ENCODE results near the gene KLRF2.

GRCh38 chr12:9935026-9935425, 53.7 kb downstream of the KLRF2 start:
- TF ChIP-seq EZH2 (IDR thresholded peaks at IDR 0.05; ENCODE audit: low read depth, low read length, severe bottlenecking) (no peak), SUZ12 (IDR thresholded peaks at IDR 0.05; ENCODE audit: low read length) (no peak), CTCF (IDR thresholded peaks at IDR 0.05; ENCODE audit: control extremely low read depth in 1 of 3, insufficient read depth in 1 of 3, low read depth in 1 of 3, low read length in 3 of 3) (no peak), CBX5 (IDR thresholded peaks at IDR 0.05; ENCODE audit: low read depth, low read length) (no peak), SIN3A (conservative IDR thresholded peaks at IDR 0.05 in 1 of 2, IDR thresholded peaks at IDR 0.05 in 1 of 2; ENCODE audit: low read depth in 1 of 2, low read length in 2 of 2) (no peak), RAD21 (IDR thresholded peaks at IDR 0.05 in 1 of 2, conservative IDR thresholded peaks at IDR 0.05 in 1 of 2; ENCODE audit: low read depth in 2 of 2, low read length in 2 of 2) (no peak), POLR2A (IDR thresholded peaks at IDR 0.05; ENCODE audit: control extremely low read depth in 1 of 2, low read depth in 2 of 2, low read length in 2 of 2) (no peak)
